Psoas muscle (tissue), 8 donors: ENCODE results near the gene PRRT1B. TPM values are rescaled to one million over a fixed set of nuclear protein-coding genes. Genes with fewer than 3 reads are reported as not detected.

Source experiments
- ATAC-seq, 4 donors: fragments of 200-7000 bp; cut with Tn5 transposase; one replicate each; pipeline ENCODE4 v1.9.1; 2020; ENCODE audit warnings: moderate library complexity in 3 of 4, mild to moderate bottlenecking in 2 of 4
- DNase-seq, 2 donors: peaks; one replicate each; pipeline ENCODE4 v3.0.0-alpha.2; 2020
- H3K27ac ChIP-seq: fragments of 200-600 bp; one replicate; pipeline ENCODE4 v1.8.0; 2022
- H3K27me3 ChIP-seq, 3 donors: fragments of 200-600 bp in 1 of 3; one replicate each; pipeline versions ENCODE4 v1.6.1 to v1.8.0; 2013 to 2022; ENCODE audit warnings: low read length in 2 of 3, mild to moderate bottlenecking in 2 of 3, moderate library complexity in 1 of 3; ENCODE audit not compliant: insufficient read depth in 3 of 3
- H3K36me3 ChIP-seq, 2 donors: fragments of 200-600 bp in 1 of 2; one replicate each; pipeline versions ENCODE4 v1.6.1 to v1.8.0; 2013 to 2022; ENCODE audit warnings: low read depth in 1 of 2, mild to moderate bottlenecking in 1 of 2, moderate library complexity in 1 of 2; ENCODE audit not compliant: insufficient read depth in 1 of 2
- H3K4me1 ChIP-seq: fragments of 200-600 bp; one replicate; pipeline ENCODE4 v1.8.0; 2022
- H3K4me3 ChIP-seq: fragments of 200-600 bp; one replicate; pipeline ENCODE4 v1.8.0; 2022; ENCODE audit warnings: mild to moderate bottlenecking
- H3K9me3 ChIP-seq: fragments of 200-600 bp; one replicate; pipeline ENCODE4 v1.8.0; 2022
- WGBS, 3 donors: extraction: QIAGEN DNeasy Blood & Tissue Kit; methylation state at CpG; one replicate each; pipeline versions ENCODE4 v1.1.6 to v1.1.7; 2013; 5-methylcytosine and 5-hydroxymethylcytosine counted together
- intact Hi-C, 2 donors: fragments of 100-400 bp; cut with DNase I; formaldehyde crosslinking; loops; one replicate each; pipeline versions ENCODE4 v1.11.0 to v1.14.2; 2022
- polyA plus RNA-seq, 3 donors: library from polyadenylated mRNA; stranded (reverse); fragments of 200-250 nt; gene quantifications; one replicate each; pipeline ENCODE4 v1.2.3, GENCODE V29; 2013
- total RNA-seq, 4 donors: library from RNA; stranded (reverse); fragmentation: NEBNext Ultra II Directional in 2 of 4; extraction: Animal tissue kit (Norgen Biotek cat#: 25700) in 2 of 4; gene quantifications; one replicate each; pipeline versions ENCODE4 v1.2.1 to v1.2.4, GENCODE V29; 2021 to 2023
- TF ChIP-seq, protein P1 (sequence below): fragments of 200-600 bp; IDR thresholded peaks from one replicate; pipeline ENCODE4 v1.8.0; 2022; ENCODE audit warnings: antibody characterized with exemption
- donor health status: healthy with polysubstance abuse.
- donor health status: DM: no; HTN: no; CAD: no; lungs with moderate emphysema.
- donor health status: Bipolar disorder and iron deficiency.
- donor health status: healthy.
- donor health status: DM: yes; HTN: yes; CAD: no.
- donor health status: DM: no; HTN: no; CAD: no.
- donor health status: DM: no; HTN: no; CAD: no.
- donor health status: DM: yes; HTN: yes; CAD: no.

Gene PRRT1B
- total and polyA plus RNA-seq, 7 donors: not detected

GRCh38 chr9:131567910-131568309 is 22.6 kb downstream of the PRRT1B start:
- TF ChIP-seq, protein P1, sequence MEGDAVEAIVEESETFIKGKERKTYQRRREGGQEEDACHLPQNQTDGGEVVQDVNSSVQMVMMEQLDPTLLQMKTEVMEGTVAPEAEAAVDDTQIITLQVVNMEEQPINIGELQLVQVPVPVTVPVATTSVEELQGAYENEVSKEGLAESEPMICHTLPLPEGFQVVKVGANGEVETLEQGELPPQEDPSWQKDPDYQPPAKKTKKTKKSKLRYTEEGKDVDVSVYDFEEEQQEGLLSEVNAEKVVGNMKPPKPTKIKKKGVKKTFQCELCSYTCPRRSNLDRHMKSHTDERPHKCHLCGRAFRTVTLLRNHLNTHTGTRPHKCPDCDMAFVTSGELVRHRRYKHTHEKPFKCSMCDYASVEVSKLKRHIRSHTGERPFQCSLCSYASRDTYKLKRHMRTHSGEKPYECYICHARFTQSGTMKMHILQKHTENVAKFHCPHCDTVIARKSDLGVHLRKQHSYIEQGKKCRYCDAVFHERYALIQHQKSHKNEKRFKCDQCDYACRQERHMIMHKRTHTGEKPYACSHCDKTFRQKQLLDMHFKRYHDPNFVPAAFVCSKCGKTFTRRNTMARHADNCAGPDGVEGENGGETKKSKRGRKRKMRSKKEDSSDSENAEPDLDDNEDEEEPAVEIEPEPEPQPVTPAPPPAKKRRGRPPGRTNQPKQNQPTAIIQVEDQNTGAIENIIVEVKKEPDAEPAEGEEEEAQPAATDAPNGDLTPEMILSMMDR: no peak
- Histone ChIP-seq H3K27me3 (no peaks in the 10 kb centered on the region), H3K4me3 (no peak overlapping the region), H3K36me3 (peaks cover 2 to 25% of the 10 kb centered on the region in 2 donors), H3K4me1 (no peaks in the 10 kb centered on the region), H3K9me3 (peaks cover 1% of the 10 kb centered on the region), H3K27ac (no peak overlapping the region)
- peak in 3 of 4 donors; percentile 34 to 38 (median 35) for ATAC-seq
- intact Hi-C loops: no loop called here
- no peak for DNase-seq
- 89 to 94% (median 91%) methylated on average over 8 of the region's 8 CpGs for WGBS, 3 donors

- Histone ChIP-seq H3K9me3 (no peaks in the 10 kb centered on the region), H3K27ac (no peak overlapping the region), H3K27me3 (no peaks in the 10 kb centered on the region), H3K36me3 (peaks cover 11 to 89% of the 10 kb centered on the region in 2 donors), H3K4me1 (peaks cover 4% of the 10 kb centered on the region), H3K4me3 (no peak overlapping the region)
- intact Hi-C loops: no loop called here
- ATAC-seq (no peak), DNase-seq (no peak)
- TF ChIP-seq, protein P1: no peak
- 87 to 92% (median 91%) methylated on average over 17 of the region's 17 CpGs for WGBS, 3 donors
Measured at GRCh38 chr9:131574730-131575640, 29.7 kb downstream of the PRRT1B start.

DNA sequence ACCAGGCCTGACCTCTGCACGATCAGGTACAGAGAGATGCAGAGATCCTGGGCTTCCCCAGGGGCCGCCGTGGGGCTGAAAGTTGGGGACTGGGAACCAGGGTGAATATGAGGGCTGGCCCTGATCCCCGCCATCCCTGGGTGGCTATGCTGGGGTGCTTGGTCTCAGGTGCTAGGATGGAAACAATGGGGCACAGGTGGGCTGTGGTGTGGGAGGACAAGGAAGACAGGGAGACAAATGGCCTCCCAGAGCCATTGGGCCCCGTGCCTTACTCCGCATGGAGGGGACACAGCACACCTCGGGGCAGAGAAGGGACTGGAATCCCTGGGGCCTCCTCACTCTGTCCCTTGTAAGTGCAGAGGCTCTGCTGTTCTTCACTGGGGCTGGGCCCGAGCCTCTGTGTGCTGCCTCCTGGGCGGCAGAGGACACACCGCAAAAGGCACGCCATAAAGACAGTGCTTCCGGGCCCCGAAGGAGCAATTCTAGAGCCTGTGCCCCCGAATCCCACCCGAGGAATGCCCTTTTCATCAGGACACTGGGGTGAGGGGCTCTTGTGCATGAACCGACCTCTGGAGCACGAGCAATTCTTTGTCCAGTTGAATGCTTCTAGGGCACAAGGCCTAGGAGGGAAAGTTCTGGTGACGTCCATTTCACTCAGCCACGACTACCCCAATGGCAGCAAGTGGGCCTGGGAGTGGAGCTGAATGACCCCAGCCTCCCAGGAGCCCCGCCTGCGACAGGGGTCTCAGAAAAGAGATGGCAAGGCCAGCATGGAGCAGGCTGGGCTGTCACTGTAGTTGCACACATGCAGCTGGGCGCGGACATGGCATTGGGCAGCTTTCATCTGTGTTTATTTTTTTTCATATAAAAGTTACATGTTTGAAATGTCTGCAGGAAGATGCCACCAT is 30.9 kb downstream of the PRRT1B start:
- H3K4me3 ChIP-seq: no peak overlapping the region
- ATAC-seq: no peak
- no peak overlapping the region for H3K27ac ChIP-seq
- H3K9me3 ChIP-seq: no peaks in the 10 kb centered on the region
- TF ChIP-seq, protein P1: no peak
- 91 to 95% (median 93%) methylated on average over 23 of the region's 23 CpGs for WGBS, 3 donors
- no peaks in the 10 kb centered on the region for H3K27me3 ChIP-seq
- H3K36me3 ChIP-seq: peaks cover 11 to 99% of the 10 kb centered on the region in 2 donors
- H3K4me1 ChIP-seq: peaks cover 8% of the 10 kb centered on the region
- no peak for DNase-seq
- intact Hi-C loops: no loop called here

DNA sequence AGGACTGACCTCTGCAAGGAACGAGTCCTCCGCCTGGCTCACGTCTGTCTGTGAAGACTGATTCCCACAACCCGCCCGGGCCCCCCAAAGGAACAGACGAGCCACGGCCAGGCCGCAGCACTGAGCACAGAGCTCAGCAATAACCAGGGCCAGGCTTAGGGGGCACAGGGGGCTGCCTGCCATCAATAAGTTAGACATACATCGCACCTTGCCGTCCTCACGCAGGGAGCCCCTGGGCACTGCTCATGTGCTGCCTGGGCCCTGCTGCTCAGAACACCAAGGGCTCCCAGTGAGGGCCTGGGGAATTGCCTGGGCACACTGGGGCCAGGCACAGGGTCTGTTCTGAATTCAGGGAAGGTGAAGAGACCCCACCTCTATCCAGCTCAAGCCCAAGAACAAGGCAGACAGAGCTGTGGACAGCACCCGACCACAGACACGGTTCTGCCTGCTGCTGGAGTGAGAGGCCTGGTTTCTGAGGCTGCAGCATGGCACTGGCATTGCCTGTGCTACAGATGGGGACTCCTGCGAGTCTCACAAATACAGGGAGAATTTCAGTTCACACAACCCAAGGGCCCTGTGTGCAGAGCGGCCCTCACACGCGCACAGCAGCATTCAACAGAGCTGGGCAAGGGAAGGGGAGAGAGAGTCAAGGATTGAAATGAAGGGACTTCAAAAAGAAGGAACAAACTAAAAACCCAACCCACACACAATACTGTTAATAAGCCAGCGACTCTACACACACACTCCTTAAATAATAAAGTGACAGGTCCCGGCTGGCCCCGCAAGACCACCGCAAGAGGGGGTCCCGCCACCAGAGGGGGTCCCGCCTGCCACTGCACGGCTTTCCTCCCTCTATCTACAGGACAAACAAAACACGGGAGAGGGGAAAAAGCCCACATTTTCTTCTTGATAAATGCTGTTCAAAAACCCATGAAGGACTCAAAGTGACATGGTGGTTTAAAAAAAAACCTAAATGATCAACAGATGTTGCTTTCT is 32.0 kb downstream of the PRRT1B start:
- no peaks in the 10 kb centered on the region for H3K9me3 ChIP-seq
- DNase-seq (no peak), ATAC-seq (no peak)
- 84 to 88% (median 88%) methylated on average over 25 of the region's 25 CpGs for WGBS, 3 donors
- no peak overlapping the region for H3K27ac ChIP-seq
- intact Hi-C loops: no loop called here
- H3K4me1 ChIP-seq: peaks cover 8% of the 10 kb centered on the region
- peaks cover 11 to 99% of the 10 kb centered on the region in 2 donors for H3K36me3 ChIP-seq
- H3K4me3 ChIP-seq: no peak overlapping the region
- H3K27me3 ChIP-seq: no peaks in the 10 kb centered on the region
- TF ChIP-seq, protein P1: no peak
